NCI-H526 treated with DMSO at 0.1 percent for 48 hours (cell line): ENCODE measurements around the gene ATP8A1.
"Not testable (repeated sequence)": the region's sequence is repeated elsewhere in the genome, so short reads cannot be mapped to it uniquely, and the experiment has no call there.

Experiments
- DNase-seq: peaks from one replicate; lab custom pipeline; 2025; lab: John Stamatoyannopoulos, UW

The ATP8A1 gene

DNA sequence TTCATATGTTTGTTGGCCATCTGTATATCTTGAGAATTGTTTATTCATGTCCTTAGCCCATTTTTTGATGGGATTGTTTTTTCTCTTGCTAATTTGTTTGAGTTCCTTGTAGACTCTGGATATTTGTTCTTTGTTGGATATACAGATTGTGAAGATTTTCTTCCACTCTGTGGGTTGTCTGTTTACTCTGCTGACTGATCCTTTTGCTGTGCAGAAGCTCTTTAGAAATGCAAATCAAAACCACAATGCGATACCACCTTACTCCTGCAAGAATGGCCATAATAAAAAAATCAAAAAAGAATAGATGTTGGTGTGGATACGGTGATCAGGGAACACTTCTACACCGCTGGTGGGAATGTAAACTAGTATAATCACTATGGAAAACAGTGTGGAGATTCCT is 189.1 kb downstream of the ATP8A1 start:
- not testable (repeated sequence) for DNase-seq

DNA sequence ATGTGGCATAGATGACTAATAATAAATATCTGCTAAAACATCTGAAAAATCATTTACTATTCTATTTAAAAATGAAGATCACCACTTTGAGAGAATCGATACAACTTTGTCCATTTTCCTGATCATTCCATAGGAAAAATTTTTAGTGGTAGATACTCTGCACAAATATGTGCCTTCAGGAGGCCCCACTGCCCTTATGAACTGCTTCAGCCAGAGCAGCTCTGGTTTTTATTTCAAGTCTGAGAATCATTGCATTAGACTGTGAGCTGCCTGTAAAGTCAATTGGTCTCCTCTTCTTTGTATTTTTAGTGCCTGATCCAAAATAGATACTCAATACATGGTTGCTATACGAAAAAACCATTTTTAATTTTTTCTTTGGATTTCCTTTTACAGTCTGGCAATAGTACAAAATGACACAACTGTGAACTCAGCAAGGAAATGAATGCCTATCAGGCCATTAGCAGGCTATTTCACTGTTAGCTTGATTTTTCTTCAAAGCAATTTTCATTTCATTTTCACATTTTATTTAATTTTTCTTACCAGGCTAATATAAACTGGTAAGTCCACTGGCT is 190.5 kb downstream of the ATP8A1 start:
- DNase-seq, result no peak

DNA sequence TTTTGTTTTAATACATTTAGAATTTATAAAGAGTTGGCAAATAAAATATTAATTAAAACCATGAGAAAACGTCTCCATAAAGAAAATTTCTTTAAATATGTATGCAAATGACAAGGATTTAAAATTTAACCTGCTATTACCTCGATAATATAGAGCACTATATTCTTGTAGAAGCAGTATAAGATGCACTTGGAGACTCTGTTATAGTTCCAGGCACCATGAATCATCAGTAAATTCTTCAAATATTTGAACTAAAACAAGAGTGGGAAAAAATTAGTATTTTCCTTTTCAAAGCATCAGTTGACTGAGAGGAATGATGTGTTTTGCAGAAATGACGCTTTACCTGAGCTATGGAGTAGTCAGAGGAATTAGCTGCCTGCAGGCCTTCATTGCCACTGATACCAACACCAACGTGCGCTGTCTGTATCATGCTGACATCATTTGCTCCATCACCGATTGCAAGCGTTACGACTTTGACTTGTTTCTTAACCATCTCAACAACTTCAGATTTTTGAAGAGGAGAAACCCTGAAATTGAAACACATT is 192.3 kb downstream of the ATP8A1 start:
- DNase-seq, result no peak

DNA sequence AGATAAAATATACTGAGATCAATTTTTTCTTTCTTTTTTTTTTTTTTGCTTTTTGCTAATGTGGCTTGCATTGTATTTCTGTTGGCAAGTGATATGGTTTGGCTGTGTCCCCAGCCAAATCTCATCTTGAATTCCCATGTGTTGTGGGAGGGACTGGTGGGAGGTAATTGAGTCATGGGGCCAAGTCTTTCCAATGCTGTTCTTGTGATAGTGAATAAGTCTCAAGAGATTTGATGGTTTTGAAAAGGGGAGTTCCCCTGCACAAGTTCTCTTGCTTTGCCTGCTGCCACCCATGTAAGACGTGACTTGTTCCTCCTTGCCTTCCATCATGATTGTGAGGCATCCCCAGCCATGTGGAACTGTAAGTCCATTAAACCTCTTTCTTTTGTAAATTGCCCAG is 195.7 kb downstream of the ATP8A1 start:
- not testable (repeated sequence) for DNase-seq

DNA sequence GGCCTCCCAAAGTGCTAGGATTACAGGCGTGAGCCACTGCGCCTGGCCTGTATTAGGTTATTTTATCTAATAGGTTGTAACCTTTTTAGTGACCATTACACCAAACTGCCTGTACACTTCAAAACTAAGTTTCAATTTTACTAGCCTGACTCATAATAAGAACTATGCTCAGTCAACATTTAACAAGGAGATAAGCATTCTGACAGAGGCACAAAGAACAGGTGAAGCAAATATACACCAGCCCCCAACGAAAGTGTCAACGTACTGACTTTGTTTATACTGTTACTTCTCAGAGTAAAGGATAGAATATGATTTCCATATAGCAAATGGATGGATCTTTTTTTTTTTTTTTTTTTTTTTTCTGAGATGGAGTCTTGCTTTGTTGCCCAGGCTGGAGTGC is 196.9 kb downstream of the ATP8A1 start:
- DNase-seq, result no peak

DNA sequence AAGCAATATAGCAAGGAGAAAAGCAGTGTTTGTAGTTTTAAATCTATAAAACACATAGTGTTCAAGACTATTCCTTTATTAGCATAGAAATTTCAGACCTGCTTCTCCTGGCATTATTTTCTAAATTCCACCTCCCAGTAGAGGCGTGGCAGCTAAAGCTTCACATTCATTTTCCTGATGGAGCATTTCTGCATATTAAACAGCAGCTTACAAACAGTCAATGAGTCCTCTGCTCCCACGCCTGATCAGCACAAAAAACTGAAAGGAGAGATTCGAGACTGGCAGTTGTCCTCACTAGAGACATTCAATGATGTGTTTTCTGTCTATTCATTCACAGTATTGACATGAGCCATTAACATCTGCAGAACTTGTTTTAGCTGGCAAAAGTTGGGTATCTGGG is 198.2 kb downstream of the ATP8A1 start:
- DNase-seq, result no peak

DNA sequence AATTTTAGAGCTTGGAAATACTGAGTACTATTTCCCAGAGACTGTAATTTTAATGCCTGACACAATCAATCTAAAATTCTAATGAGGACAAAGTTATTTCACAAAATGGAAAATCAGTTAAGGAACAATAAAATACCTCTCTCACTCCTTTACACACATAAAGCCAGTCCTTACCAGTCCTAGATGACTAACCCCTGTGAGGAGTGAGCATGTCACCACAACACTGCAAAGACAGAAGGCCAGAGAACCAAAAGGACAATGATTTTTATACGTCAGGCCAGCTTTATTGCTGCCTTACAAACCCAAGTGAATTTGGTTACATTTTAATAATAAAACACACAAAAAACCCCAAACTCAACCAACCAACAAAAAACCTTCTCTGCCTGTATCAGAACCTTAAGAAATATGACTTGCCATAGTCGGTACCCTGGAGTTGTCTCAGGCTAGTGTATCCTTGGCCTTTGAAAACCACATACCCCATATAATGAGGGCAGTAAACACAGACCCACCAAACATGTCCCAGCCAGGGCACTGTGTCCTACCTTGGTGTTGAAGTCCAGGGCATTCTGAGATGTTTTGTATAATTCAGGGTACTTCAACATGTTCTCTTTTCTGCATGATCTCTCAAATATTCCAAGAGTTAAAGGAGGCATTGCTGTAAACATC is 202.0 kb downstream of the ATP8A1 start:
- DNase-seq, result no peak

DNA sequence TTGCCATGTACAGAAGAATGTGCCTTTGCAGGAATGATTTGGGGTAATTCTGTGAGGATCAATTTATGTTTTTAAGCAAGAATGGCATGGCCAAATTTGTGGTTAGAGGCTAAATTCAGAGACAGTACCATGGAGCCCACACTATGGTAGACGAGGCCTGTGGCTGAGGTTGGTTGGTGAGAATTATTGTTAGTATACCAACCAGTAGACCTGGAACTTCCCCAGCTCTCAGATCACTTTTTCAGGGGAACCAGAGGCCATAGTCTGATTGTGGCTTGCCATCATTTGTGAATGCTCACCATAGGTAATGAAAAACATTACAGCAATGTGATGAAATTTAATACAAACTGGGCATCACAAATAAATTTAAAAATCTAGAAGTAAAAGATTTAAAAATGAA is 203.3 kb downstream of the ATP8A1 start:
- no peak for DNase-seq

DNA sequence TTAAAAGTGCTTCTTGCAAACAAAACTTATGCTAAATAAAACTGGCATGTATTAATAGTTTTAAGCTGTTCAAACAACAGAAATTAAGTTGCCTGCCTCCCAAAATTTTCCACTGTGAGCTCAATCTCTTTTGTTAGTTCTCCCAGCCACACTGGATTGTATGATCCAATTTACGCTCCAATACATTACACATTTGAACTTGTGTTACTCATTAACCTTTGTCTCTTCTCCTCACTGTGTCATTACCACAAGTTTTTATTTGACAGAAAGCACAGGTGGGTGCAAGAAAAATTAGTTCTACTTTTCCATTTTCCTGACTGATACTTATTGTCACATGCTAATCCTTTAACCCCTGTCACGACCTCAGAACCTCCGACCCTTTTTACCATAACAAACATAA is 204.1 kb downstream of the ATP8A1 start:
- DNase-seq, result no peak

DNA sequence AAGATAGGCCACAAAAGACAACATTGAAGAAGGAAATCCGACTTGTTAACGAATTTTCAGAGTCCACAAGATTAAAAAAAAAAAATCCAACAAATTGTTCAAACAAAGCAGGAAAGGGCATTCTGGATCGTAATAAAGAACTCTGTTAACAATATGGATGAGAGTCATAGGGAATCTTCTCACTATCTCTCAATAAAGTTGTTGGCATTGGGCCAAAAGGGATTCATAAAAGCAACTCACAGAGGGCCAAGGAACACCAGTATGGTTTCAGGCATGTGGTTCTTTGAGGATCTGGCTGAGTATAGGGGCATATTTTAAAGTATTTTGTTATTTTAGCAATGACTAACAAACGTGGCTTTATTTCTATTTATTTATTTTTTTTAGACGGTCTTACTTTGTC is 210.1 kb downstream of the ATP8A1 start:
- no peak for DNase-seq

DNA sequence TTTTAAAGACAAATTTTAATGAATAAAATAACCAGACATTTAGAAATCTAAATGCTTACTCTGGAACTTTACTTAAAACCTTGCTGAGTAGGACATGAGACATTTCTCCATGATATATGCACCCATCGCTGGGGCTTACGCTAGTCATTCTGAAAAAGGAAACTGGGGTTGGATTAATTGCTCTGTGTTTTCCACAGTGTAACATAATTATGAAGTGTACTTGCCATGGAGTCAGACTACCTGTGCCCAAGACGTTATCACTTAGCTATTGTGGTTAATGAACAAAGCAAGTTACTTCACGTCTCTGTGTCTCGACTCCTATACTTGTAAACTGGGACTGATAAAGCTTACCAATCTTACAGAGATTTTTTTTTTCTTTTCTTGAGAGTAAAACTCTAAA is 211.9 kb downstream of the ATP8A1 start:
- DNase-seq, result no peak

DNA sequence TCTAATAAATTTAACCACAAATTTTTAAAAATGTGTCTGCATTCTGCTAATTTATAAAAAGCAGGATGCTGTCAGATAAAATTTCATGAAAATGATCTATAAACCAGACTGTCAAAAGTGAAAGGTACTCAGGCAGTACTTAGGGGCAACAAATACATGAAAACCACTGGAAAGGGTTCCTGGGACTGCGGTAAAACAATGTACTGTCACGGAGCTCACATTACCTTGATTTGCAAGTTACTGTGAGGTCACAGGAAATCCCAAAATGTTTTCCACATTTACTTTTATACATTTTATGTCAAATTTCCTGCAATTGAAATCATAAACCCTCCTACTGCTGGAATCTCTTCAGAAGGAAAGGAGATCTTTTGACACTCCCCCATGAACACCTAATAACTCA is 214.3 kb downstream of the ATP8A1 start:
- no peak for DNase-seq

DNA sequence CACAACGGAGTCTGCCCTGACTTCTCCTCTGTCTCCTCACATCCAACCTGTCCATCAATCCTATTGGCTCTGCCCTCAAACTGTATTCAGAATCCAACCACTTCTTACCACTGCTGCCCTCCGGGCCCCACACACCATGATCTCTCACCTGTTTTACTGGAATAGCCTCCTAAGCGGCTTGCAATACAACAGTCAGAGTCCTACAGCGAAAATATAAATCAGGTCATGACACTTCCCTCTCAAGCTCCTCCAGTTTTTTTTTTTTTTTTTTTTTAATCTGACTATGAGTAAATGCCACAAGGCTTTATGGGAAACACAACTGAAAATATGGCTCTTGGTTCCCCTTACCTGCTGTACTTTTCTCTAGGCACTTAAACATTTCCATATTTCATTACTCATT is 216.8 kb downstream of the ATP8A1 start:
- no peak for DNase-seq

DNA sequence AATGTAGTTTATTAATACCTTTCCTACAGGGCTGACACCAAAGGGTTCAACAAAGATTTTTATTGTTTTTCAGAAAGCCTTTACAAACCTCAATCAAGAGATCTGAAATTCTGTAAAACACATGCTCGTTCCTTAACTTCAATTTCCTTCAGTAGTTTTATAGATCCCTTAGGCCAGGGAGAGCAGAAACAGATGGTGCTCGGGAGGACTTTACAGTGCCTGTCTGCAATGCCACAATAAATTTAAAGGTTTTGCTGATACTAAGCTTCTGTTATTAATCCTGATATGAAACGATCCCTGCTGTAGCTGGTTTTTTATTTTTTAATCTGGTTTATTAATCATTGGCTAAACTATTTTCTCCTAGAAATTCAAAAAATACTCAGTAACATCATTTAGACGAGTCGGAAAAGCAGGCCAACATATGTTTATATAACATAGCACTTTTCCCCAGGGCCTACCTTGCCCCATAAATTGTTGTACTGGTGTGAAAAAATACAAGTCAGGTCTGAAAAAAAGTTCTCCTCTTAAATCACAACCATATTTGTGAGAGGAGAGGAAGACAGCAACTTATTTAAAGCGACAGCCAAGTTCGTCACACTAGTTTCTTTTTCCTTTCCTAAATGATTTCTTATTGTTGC is 219.9 kb downstream of the ATP8A1 start:
- DNase-seq, result no peak

DNA sequence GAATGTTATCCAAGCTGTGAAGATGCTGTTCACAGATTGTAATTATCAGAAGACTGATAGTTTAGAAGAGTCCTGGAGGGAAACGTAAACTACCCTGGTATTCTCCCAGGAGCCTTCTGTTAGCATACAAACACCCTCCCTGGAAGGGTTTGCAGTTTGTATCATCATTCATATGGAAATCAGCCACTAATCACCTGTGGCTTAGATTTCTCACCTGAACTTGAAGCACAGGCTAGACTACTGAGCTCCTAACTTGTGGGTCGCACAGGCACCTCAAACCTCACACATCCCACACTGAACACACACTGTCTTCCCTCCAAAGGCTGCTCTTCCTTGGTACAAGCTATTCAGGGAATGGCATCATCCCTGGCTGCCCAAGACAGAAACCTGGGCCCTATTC is 228.9 kb downstream of the ATP8A1 start:
- no peak for DNase-seq

DNA sequence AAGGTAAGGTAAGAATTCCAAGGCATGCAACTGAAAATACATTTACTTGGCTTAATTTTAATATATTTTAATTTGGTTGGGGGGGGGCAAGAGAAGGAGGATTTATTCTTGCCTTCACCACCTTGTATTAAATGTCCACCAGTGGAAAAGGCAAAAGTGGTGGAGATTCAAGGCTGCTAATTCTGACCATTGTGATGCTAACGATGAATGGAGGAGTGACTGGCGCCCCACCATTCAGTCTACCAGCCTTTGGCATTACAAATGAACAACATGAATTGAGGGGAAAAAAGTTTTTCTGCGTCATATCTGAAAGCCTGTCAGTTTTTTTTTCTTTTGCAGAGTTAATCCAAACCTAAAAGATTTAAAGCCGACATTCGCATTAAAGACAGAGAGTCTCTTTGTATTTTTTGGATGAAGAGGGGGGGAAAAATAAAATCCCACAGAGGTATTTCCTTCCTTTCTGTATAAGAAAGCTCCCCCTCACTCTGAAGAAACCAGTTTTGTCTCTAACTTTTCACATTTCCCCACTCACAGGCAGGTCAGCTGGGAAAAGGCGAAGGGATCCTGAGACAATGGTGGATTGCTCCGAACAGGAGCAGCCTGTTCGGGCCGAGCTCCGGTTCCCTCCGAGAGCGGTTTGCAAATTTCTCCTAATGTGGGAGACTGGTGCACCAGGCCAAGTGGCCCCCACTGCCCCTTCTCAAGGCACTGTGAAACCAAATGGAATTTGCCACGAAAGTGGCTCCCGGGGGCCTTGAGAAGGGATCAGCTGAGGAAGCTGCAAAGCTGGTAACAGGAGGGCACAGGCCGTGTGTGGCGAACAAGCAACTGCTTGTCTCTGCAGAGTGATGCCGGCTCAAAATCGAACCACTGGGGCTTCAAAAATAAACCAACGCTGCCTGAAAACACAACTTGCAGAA is 231.5 kb downstream of the ATP8A1 start:
- no peak for DNase-seq

DNA sequence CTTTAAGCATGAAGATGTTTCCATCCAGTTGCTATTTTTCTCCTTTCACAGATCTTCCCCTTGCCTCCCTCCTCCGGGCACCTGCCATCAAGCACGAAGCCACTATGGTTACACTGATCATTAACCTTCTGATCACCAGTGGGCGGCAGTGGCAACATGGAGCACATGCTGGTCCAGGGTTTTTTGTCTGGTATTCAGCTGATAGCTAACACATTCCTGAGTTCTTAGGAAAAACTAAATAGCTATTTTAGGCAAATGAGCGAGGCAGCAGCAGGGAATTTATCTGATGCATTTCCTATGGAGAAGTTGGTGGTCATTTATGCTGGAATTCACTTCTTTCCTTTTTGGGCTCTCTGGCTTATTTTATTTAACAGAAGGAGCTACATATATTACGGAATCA is 236.8 kb downstream of the ATP8A1 start:
- no peak for DNase-seq

DNA sequence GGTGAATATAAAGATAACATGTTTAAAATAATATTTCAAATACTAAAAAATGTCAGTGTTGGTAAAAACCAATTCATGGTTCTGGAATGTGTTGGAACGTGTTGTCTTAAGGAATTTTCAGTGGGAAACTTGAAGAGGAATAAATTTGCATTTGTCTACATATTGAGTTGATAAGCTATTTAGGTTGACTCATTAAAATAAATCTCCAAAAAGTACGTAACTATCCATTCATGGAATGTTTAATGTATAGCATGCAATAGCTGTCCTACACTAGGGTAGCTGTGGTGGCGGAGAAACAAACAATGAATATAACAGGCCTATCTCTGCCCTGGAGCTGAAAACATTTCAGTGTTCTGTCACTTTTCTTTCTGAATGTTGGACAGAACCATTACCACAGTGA is 239.4 kb downstream of the ATP8A1 start:
- no peak for DNase-seq

DNA sequence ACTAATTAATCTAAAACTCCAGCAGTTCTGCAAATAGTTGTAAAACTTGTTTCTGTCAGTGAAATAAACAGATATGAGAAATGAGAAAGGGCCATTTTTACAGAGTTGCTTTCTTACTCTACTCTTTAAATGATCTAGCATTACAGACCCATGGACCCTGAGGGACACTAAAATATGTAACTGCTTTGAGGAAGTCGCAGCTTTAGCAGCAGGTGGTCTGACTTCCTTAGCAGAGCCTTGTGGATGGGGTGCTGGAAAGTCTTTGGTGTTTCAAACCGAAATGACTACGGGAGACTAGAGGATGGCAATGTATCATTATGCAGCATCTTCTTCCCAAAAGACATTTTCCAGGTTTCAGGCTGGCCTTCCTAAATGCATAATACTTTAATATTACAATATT is 240.9 kb downstream of the ATP8A1 start:
- no peak for DNase-seq

DNA sequence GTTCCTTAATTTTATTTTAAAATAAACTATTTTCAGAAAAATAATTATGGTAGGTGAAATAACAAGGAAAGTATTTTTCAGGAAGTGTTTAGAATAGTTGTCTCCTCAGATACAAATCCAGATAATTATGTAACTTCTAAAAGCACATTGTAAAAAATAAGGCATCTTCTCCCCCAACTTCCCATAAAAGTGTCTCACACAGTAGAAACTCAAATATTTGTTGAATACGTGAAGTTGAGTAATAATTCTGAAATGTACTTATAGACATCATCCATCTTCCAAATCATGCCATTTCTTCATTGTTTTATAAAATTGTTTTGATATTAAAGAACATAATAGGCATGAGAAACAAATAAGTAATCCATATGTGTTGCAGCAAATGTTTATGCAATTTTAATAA is 241.6 kb downstream of the ATP8A1 start:
- no peak for DNase-seq

DNA sequence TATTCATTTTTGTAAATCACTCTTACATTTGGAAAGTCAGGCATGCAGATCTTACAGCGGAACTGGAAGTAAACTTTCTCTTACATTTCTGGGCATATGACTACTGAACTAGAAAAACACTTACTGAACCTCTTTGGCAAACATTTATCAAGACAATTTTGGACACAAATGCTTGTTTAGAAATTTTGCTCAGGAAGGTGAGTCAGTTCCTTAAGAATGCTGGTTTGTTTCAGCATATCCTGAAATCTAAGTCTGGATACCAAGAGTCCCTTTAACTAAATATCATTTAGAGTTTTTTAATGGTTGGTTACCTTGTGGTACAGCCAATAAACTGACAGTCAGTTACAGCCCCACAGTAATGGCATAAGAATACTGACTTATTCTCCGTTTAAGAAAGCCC is 244.7 kb downstream of the ATP8A1 start:
- DNase-seq, result no peak

DNA sequence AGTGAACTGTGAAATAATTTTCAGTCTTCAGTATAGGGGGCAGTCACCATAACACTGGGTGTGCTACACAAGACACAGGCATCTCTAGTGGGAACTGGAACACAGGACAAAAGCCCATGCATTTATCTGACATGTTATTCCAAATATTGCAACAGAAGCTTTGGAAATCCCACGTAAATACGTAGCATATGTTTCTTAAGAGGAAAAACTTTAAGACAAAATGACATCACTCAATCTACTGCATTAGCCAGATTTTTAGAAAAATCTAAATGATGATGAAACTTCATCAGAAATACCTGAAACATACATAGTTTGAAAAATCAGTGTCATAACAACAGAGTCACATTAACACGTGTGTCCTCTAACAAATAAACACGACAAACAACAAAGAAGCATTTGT is 245.1 kb downstream of the ATP8A1 start:
- DNase-seq, result no peak

DNA sequence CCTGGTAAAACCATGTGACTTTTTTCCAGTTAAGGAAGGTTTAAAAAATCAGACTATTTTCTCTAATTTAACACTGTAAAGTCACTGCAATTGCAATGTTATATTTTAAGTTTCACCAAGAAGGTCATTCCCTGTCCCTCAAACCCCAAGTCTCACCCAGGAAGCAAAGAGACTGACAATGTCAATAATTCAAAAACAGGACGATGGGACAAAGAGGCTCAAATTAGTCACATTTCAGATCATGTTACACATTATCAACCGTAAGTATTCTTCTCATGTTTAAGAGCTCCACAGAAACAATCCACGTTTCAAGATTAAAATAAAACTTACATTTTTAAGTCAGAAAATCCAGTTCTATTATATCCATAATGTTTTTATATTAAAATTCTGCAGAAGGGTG is 246.5 kb downstream of the ATP8A1 start:
- no peak for DNase-seq
